Measurements from ENCODE around the gene PACRG.

The PACRG gene

DNA sequence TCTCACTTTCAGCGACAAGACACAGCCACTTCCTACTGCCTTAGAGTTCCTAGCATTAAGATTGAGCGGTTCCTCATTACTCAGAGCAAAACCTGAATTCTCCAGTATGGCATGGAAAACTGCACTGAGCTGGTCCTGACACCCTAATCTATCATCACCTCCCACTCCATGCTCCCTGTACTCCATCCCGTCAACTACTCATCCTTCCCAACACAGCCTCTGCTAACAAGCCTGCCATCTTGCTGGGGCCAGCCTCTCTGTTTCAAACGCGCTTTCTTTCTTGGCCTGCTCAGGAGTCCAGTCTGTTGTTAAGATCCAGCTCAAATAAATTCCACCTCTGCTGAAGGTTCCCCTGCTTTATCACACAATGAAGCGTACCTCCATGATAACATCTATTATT, 12.2 kb upstream of the PACRG start:
- no peak overlapping the region for H3K4me3 ChIP-seq (ENCODE audit: low read depth, low read length)
- DNase-seq (ENCODE audit: low read depth): no peak
- TF ChIP-seq, protein P1, sequence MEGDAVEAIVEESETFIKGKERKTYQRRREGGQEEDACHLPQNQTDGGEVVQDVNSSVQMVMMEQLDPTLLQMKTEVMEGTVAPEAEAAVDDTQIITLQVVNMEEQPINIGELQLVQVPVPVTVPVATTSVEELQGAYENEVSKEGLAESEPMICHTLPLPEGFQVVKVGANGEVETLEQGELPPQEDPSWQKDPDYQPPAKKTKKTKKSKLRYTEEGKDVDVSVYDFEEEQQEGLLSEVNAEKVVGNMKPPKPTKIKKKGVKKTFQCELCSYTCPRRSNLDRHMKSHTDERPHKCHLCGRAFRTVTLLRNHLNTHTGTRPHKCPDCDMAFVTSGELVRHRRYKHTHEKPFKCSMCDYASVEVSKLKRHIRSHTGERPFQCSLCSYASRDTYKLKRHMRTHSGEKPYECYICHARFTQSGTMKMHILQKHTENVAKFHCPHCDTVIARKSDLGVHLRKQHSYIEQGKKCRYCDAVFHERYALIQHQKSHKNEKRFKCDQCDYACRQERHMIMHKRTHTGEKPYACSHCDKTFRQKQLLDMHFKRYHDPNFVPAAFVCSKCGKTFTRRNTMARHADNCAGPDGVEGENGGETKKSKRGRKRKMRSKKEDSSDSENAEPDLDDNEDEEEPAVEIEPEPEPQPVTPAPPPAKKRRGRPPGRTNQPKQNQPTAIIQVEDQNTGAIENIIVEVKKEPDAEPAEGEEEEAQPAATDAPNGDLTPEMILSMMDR (conservative IDR thresholded peaks at IDR 0.05; ENCODE audit: low read depth, low read length): no peak

DNA sequence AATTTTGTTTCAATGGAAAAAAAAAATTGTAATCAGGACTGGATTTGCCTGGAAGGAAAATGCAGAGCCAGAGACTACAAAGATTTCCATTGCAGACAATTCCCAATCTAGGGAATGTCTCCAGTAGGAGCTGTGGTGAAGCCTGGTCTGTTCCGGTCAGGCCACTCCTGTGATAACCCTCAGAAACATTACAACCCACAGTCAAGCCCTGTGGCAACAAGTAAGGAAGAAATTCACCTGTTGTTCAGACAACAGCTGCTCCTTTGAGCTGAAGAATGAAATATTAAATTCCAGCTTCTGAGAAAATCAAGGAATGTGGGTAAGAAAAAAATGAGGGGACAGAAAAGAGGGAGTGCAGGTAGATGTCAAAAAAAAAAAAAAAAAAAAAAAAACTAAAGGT, 8.2 kb upstream of the PACRG start:
- no peak for DNase-seq (ENCODE audit: low read depth)
- no peak overlapping the region for H3K4me3 ChIP-seq (ENCODE audit: low read depth, low read length)
- TF ChIP-seq, protein P1 (conservative IDR thresholded peaks at IDR 0.05; ENCODE audit: low read depth, low read length): no peak

DNA sequence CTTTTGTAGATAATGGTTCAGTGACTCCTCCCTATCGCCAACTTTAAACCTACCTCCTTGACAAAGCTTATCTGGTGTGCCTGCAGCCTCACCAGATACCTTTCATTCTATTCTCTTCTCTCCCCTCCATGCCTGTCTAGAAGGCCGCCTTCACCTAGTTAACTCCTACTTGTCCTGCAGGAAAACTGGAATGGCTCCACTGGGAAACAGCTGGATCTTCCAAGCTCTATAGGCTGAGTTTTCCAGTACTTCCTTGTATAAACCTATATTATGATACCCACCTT, 6.4 kb upstream of the PACRG start:
- no peak overlapping the region for H3K4me3 ChIP-seq (ENCODE audit: low read depth, low read length)
- DNase-seq (ENCODE audit: low read depth): no peak
- TF ChIP-seq, protein P1 (conservative IDR thresholded peaks at IDR 0.05; ENCODE audit: low read depth, low read length): no peak

DNA sequence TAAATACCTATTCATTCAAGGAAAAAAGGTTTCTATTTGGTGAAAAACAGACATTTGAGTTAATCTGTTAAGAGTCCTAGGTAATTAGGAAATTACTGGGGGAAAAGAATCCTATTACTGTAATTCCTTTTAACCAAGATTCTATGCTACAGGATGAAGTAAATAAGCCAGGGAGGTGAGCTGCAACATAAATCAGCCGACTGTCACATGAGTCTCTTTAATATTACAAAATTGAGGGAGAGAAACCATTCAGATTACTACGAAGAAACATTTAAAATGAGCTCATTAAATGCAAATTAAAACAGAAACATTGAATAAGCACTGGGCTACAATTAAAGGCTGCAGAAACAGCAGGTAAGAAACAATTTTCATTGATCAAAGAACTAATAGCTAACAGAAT, 5.5 kb upstream of the PACRG start:
- no peak overlapping the region for H3K4me3 ChIP-seq (ENCODE audit: low read depth, low read length)
- DNase-seq (ENCODE audit: low read depth): no peak
- TF ChIP-seq, protein P1 (conservative IDR thresholded peaks at IDR 0.05; ENCODE audit: low read depth, low read length): no peak

DNA sequence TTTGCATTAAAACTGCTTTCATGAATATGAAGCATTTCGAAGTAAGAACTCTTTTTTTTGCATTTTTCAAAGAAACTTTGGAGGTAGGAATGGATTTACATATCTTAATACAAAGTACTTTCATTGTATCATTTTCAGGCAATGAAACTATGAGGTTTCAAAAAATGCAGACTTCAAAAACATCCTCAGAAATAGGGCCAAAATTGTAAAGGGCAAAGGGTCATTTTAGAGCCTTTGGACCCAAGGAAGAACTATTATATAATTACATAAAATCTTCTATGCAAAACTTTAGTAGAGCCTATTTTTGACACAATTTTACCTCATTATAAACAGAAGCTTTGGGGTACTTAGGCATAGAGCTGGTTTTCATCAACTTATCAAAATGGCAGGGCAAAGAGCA, 5.1 kb upstream of the PACRG start:
- no peak for DNase-seq (ENCODE audit: low read depth)
- TF ChIP-seq, protein P1 (conservative IDR thresholded peaks at IDR 0.05; ENCODE audit: low read depth, low read length): no peak
- no peak overlapping the region for H3K4me3 ChIP-seq (ENCODE audit: low read depth, low read length)

DNA sequence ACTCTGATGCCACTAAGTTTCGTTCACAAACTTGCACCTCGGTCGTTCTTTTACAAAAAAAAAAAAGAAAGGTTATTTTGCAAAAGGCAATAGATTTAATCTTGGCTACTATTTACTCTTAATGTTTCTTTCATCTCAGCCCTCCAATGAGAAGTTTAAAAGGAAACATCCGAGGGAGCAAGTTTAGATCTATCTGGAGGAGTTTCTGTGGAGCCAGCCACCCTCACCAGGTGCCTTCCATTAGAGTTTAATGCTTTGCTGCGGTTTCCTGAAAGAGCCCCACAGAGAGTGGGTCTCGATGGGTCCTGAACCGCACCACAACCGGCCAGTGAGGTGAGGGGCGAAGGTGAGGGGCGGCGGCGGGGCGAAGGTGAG, 840 bp upstream of the PACRG start:
- peak; percentile 18 for DNase-seq (ENCODE audit: low read depth)
- peak overlapping the region; percentile 85 for H3K4me3 ChIP-seq (ENCODE audit: low read depth, low read length)
- TF ChIP-seq, protein P1 (conservative IDR thresholded peaks at IDR 0.05; ENCODE audit: low read depth, low read length): no peak

DNA sequence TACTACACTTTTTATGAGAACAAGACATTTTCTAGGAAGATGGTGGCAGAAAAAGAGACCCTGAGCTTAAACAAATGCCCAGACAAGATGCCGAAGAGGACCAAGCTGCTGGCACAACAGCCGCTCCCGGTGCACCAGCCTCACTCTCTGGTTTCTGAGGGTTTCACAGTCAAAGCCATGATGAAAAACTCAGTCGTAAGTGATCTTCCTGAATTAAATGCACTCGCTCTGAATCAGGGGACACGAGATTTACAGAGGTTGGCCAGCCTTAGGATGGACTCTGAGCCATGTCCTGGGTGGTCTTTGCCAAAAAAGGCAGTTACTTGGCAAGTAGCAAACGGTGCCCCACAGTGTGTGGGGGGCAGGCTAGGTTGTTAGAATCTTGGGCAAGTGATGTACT, 423 bp downstream of the PACRG start:
- TF ChIP-seq, protein P1 (conservative IDR thresholded peaks at IDR 0.05; ENCODE audit: low read depth, low read length): no peak
- peak overlapping the region; percentile 85 for H3K4me3 ChIP-seq (ENCODE audit: low read depth, low read length)
- no peak for DNase-seq (ENCODE audit: low read depth)

All from choroid plexus epithelial cell (primary cell).